Hepatocyte (in vitro differentiated cells): Measurements from ENCODE around the gene TOM1L1. TPM values are rescaled to one million over a fixed set of nuclear protein-coding genes. Genes with fewer than 3 reads are reported as not detected.
A peak's percentile ranks its signal among the peaks of the same experiment; 100 is the strongest.

Experiments
- DNase-seq: peaks from one replicate; pipeline ENCODE4 v3.0.0-alpha.2; 2016; ENCODE audit warnings: low spot score
- H2AFZ ChIP-seq: fragments of 200-600 bp; sonication (generic); 2 replicates; pipeline ENCODE4 v1.6.0; 2016; ENCODE audit warnings: antibody characterized with exemption, mild to moderate bottlenecking
- H3K27ac ChIP-seq: fragments of 200-600 bp; sonication (generic); 2 replicates; pipeline ENCODE4 v1.5.1; 2016; ENCODE audit warnings: mild to moderate bottlenecking
- H3K27me3 ChIP-seq: fragments of 200-600 bp; sonication (generic); 2 replicates; pipeline ENCODE4 v1.6.1; 2016
- H3K36me3 ChIP-seq: fragments of 200-600 bp; sonication (generic); replicated peaks from 2 replicates; pipeline ENCODE4 v1.5.1; 2016; ENCODE audit warnings: low read depth; ENCODE audit not compliant: insufficient read depth
- H3K4me1 ChIP-seq: fragments of 200-600 bp; sonication (generic); 2 replicates; pipeline ENCODE4 v1.5.1; 2016; ENCODE audit warnings: mild to moderate bottlenecking, moderate library complexity; ENCODE audit not compliant: insufficient read depth
- H3K4me2 ChIP-seq: fragments of 200-600 bp; sonication (generic); 2 replicates; pipeline ENCODE4 v1.6.0; 2016
- H3K4me3 ChIP-seq: fragments of 200-600 bp; sonication (generic); 2 replicates; pipeline ENCODE4 v1.5.1; 2016; ENCODE audit warnings: mild to moderate bottlenecking
- H3K79me2 ChIP-seq: fragments of 200-600 bp; sonication (generic); 2 replicates; pipeline ENCODE4 v1.6.0; 2017; ENCODE audit warnings: mild to moderate bottlenecking
- H3K9me2 ChIP-seq: fragments of 200-600 bp; sonication (generic); replicated peaks from 2 replicates; pipeline ENCODE4 v1.6.0; 2017; ENCODE audit warnings: mild to moderate bottlenecking; ENCODE audit not compliant: insufficient read depth
- H3K9me3 ChIP-seq: fragments of 200-600 bp; sonication (generic); 2 replicates; pipeline ENCODE4 v1.5.1; 2016; ENCODE audit warnings: low read depth, mild to moderate bottlenecking
- H4K20me1 ChIP-seq: fragments of 200-600 bp; sonication (generic); 2 replicates; pipeline ENCODE4 v1.6.0; 2016; ENCODE audit warnings: mild to moderate bottlenecking; ENCODE audit not compliant: insufficient read depth, poor library complexity, severe bottlenecking
- EZH2 ChIP-seq: fragments of 200-600 bp; sonication (generic); IDR thresholded peaks from 2 replicates; pipeline ENCODE4 v1.6.1; 2016; ENCODE audit warnings: antibody characterized with exemption, mild to moderate bottlenecking, borderline replicate concordance
- EZH2phosphoT487 ChIP-seq: fragments of 200-600 bp; sonication (generic); IDR thresholded peaks from one replicate; pipeline ENCODE4 v1.6.1; 2018; ENCODE audit warnings: antibody characterized with exemption, mild to moderate bottlenecking, low read depth, moderate library complexity; ENCODE audit not compliant: unreplicated experiment, severe bottlenecking
- WGBS: methylation state at CpG from one replicate; pipeline ENCODE4 v1.1.6; 2016; ENCODE audit warnings: low lambda C conversion rate; ENCODE audit errors: missing lambda C conversion rate; 5-methylcytosine and 5-hydroxymethylcytosine counted together
- polyA plus RNA-seq: library from polyadenylated mRNA; unstranded; fragments of >200 nt; fragmentation: Nextera tagmentation; extraction: Ambion mirVana; gene quantifications from 2 replicates; pipeline ENCODE4 v1.2.1, GENCODE V29; 2016
- total RNA-seq: library from RNA; depleted of rRNA; stranded (reverse); fragments of >200 nt; gene quantifications from 2 replicates; pipeline ENCODE4 v1.2.3, GENCODE V29; 2014
- TF ChIP-seq, protein P1 (sequence below): fragments of 200-600 bp; sonication (generic); IDR thresholded peaks from 2 replicates; pipeline ENCODE4 v1.5.1; 2016; ENCODE audit warnings: antibody characterized with exemption, mild to moderate bottlenecking; ENCODE audit not compliant: poor library complexity

The TOM1L1 gene
- total and polyA plus RNA-seq, 2 experiments from 2014 or later, result 36.9 to 56.0 TPM

DNA sequence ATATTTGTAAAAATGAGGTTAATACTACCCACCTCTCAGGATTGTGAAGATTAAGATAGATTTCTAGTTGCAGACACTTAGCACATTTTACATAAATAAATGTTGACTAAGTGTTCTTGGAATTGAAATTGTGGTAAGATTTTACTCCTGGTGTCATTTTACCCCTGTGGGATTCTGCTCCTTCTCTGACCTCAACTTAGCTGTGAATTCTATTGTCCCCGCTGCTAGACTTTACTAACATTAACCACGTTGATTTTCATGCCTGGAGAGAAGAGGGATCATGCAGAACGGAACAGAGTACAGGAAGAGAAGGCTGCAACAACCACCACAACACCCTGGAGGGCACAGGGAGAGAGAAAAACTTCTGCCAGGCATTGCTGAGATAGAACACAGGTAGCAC is 2.1 kb upstream of the TOM1L1 start:
- H2AFZ ChIP-seq, result no peak overlapping the region
- DNase-seq, result no peak
- no peaks in the 10 kb centered on the region for H4K20me1 ChIP-seq
- TF ChIP-seq, protein P1, sequence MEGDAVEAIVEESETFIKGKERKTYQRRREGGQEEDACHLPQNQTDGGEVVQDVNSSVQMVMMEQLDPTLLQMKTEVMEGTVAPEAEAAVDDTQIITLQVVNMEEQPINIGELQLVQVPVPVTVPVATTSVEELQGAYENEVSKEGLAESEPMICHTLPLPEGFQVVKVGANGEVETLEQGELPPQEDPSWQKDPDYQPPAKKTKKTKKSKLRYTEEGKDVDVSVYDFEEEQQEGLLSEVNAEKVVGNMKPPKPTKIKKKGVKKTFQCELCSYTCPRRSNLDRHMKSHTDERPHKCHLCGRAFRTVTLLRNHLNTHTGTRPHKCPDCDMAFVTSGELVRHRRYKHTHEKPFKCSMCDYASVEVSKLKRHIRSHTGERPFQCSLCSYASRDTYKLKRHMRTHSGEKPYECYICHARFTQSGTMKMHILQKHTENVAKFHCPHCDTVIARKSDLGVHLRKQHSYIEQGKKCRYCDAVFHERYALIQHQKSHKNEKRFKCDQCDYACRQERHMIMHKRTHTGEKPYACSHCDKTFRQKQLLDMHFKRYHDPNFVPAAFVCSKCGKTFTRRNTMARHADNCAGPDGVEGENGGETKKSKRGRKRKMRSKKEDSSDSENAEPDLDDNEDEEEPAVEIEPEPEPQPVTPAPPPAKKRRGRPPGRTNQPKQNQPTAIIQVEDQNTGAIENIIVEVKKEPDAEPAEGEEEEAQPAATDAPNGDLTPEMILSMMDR, result no peak
- no peak for TF ChIP-seq EZH2phosphoT487
- no peak for TF ChIP-seq EZH2
- no peaks in the 10 kb centered on the region for H3K9me3 ChIP-seq
- WGBS, result 55% methylated on average over 3 of the region's 3 CpGs
- peaks cover 2% of the 10 kb centered on the region for H3K4me1 ChIP-seq
- H3K4me2 ChIP-seq, result no peak overlapping the region
- no peak overlapping the region for H3K27ac ChIP-seq
- H3K36me3 ChIP-seq, result no peaks in the 10 kb centered on the region
- no peaks in the 10 kb centered on the region for H3K9me2 ChIP-seq
- H3K79me2 ChIP-seq, result peaks cover under 1% of the 10 kb centered on the region
- no peak overlapping the region for H3K4me3 ChIP-seq
- H3K27me3 ChIP-seq, result no peaks in the 10 kb centered on the region

DNA sequence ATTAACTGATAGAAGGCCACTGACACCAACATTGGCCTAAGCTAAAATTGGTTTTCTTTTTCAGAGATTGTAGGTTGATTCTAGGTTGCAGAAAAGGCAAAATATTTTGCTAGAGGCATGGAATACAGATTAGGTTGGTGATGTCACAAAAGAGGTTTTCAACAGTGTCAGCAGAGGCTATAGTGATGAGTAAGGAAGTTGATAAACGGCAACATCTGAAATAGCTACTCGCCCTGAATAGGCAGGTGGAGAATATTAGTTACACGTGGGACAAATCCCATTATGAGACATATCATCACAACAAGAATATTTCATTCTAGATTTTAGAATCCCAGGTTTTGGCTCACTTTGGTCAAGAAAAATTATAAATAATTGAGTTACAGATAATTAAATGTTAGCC is 1.5 kb upstream of the TOM1L1 start:
- Histone ChIP-seq H3K4me2 (no peak overlapping the region), H3K27ac (no peak overlapping the region), H3K9me3 (no peaks in the 10 kb centered on the region), H3K79me2 (peaks cover 3% of the 10 kb centered on the region), H3K4me1 (peaks cover 5% of the 10 kb centered on the region), H3K4me3 (no peak overlapping the region), H3K9me2 (no peaks in the 10 kb centered on the region), H3K36me3 (no peaks in the 10 kb centered on the region), H3K27me3 (no peaks in the 10 kb centered on the region), H4K20me1 (no peaks in the 10 kb centered on the region), H2AFZ (no peak overlapping the region)
- WGBS, result 64% methylated on average over 3 of the region's 3 CpGs
- TF ChIP-seq, protein P1, result no peak
- no peak for TF ChIP-seq EZH2
- no peak for TF ChIP-seq EZH2phosphoT487
- no peak for DNase-seq

DNA sequence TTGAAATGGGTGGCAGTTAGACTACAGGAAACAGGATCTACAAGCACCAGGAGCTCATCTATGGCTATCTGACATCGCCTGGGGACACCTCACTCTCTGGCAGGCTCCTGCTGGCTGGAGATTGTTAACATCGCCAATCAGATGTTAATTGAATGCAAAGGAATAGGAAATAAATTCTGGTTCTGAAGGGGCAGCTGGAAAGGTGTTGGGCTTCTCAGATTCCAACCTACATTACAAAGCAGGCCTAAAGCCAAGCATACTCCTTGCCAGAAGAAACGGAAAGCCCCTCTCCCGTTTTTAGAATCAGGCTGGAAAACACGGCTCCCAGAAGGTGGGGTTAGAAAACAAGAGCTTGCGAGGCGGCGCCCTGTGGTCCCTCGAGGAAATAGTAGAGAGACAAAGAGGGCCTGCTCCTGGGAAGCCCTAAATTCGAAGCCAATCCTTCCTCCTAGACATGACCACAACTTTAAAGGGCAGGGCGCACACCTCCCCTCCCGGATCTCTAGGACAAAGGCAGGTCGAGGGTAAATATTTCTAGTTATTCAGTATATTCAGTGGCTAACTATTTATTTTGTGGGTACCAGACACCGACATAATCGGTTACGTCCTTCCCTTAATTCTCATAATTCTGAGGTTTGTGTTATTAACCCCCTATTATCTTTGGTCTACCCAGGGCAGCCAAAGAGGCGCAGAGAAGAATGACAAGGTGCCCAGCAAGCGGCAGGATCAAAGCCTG is 763 bp upstream of the TOM1L1 start:
- no peak overlapping the region for H3K4me2 ChIP-seq
- H4K20me1 ChIP-seq, result no peaks in the 10 kb centered on the region
- H3K9me2 ChIP-seq, result no peaks in the 10 kb centered on the region
- H3K27me3 ChIP-seq, result no peaks in the 10 kb centered on the region
- no peak for DNase-seq
- peak overlapping the region; percentile 97 for H2AFZ ChIP-seq
- H3K9me3 ChIP-seq, result no peaks in the 10 kb centered on the region
- peaks cover 10% of the 10 kb centered on the region for H3K79me2 ChIP-seq
- no peaks in the 10 kb centered on the region for H3K36me3 ChIP-seq
- peaks cover 5% of the 10 kb centered on the region for H3K4me1 ChIP-seq
- H3K4me3 ChIP-seq, result peak overlapping the region; percentile 82
- no peak for TF ChIP-seq EZH2phosphoT487
- no peak for TF ChIP-seq EZH2
- TF ChIP-seq, protein P1, result no peak
- peak overlapping the region; percentile 6 for H3K27ac ChIP-seq
- 13% methylated on average over 18 of the region's 18 CpGs for WGBS
